ENCODE data around the gene TMEM231. TPM values are rescaled to one million over a fixed set of nuclear protein-coding genes. Genes with fewer than 3 reads are reported as not detected.

TMEM231 gene
- total and polyA plus RNA-seq, 9 of the 15 experiments (the other 6 are each of a cell fraction or from before 2014, with no cell fraction given), result 1.6 to 27.6 (median 9.1) TPM

DNA sequence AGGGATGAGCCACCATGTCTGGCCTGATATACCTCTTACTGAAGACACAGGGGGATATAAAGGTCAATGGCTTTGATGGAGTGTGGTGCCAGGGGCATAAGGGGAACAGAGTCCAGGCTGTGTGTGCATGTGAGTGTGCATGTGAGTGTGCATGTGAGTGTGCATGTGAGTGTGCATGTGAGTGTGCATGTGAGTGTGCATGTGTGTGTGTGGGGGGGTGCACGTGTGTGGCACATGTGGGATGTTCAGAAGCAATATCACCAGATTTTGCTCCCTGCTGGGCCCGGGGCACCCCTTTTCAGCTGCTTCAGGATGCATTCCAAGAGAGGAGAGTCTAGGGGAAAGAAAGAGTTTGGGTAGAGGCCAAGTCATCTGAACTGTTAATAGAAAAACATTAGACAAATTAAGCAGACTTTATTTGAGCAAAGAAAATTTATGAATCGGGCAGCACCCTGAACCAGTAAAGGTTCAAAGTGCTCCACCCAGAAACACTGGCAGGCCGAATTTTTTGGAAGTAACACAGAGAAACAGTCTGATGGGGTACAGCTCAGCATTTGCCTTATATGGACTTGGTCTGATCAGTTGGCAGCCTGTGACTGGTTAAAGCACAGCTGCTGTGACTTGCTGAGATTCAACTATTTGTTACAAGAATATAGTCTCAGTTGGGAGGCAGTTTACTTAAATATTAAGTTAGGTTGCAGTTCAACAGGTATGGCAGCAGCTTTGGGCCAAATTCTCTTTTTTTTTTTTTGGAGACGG, 29.8 kb downstream of the TMEM231 start:
- no peak for DNase-seq (ENCODE audit: extremely low read depth in 1 of 4, low spot score in 3 of 4)
- no TSS peak for BruUV-seq (replicated peaks)
- ChIA-PET CTCF (ENCODE audit: low intra/inter-chr PET ratio) (no interaction called here), POLR2A (interaction anchor here (0.6 kb wide), 2 partner anchors 9 to 63 kb away, joined by 3 read pairs; partner anchors contain the start of gene CHST5)
- H3K4me1 ChIP-seq (replicated peaks in 1 of 2; ENCODE audit: control insufficient read depth in 2 of 2, insufficient read depth in 2 of 2, low read length in 2 of 2), result peaks cover 0 to 13% of the 10 kb centered on the region in 2 experiments; a peak in 1 of 5 replicates
- peaks cover 24 to 42% of the 10 kb centered on the region in 2 experiments for H3K27me3 ChIP-seq (ENCODE audit: control insufficient read depth in 2 of 2, insufficient read depth in 2 of 2, low read length in 2 of 2)
- no peaks in the 10 kb centered on the region for H3K9me1 ChIP-seq (ENCODE audit: control insufficient read depth, insufficient read depth, low read length)
- in situ Hi-C loops (cut with MboI), result no loop called here
- WGBS (ENCODE audit: insufficient coverage, low coverage, missing lambda C conversion rate), result 9% methylated on average over 5 of the region's 5 CpGs
- H3K79me2 ChIP-seq (ENCODE audit: control insufficient read depth, insufficient read depth, low read length), result no peaks in the 10 kb centered on the region
- no peak for FAIRE-seq
- H3K4me2 ChIP-seq (ENCODE audit: insufficient read depth, low read length), result no peak overlapping the region
- no peak overlapping the region for H3K9ac ChIP-seq (ENCODE audit: insufficient read depth in 1 of 2, low read depth in 2 of 2, low read length in 2 of 2)
- TF ChIP-seq SREBF2 (CRISPR knock-in tag; IDR thresholded peaks at IDR 0.05), result no peak
- peak; percentile 23 for TF ChIP-seq ARHGAP35 (IDR thresholded peaks at IDR 0.05; ENCODE audit: partially characterized antibody)
- peak; percentile 58 to 61; a peak in 3 of 4 replicates for TF ChIP-seq TRIM24 (IDR thresholded peaks at IDR 0.05)
- peak in 1 of 2 experiments; percentile 90; a peak in 2 of 4 replicates for TF ChIP-seq SRF (CRISPR knock-in tag; IDR thresholded peaks at IDR 0.05)
- no peak for TF ChIP-seq LARP7 (IDR thresholded peaks at IDR 0.05)
- TF ChIP-seq, protein P1, sequence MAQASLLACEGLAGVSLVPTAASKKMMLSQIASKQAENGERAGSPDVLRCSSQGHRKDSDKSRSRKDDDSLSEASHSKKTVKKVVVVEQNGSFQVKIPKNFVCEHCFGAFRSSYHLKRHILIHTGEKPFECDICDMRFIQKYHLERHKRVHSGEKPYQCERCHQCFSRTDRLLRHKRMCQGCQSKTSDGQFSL (CRISPR knock-in tag; IDR thresholded peaks at IDR 0.05), result peak; percentile 82
- TF ChIP-seq, protein P1 (tag; IDR thresholded peaks at IDR 0.05), result no peak
- TF ChIP-seq PHF20 (IDR thresholded peaks at IDR 0.05; ENCODE audit: partially characterized antibody), result peak; percentile 59
- TF ChIP-seq MYNN (IDR thresholded peaks at IDR 0.05), result peak; percentile 58; the same call in 1 of the 2 replicates
- TF ChIP-seq MYNN (CRISPR knock-in tag; IDR thresholded peaks at IDR 0.05), result no peak
- no peak overlapping the region for H3K27ac ChIP-seq (ENCODE audit: extremely low read depth, low read depth, low read length)
- intact Hi-C loops (cut with micrococcal nuclease), result no loop called here
- H3K4me3 ChIP-seq, result no peak overlapping the region
- ATAC-seq, result no peak
- no peaks in the 10 kb centered on the region for H3K9me3 ChIP-seq (replicated peaks; ENCODE audit: control insufficient read depth, insufficient read depth, low read depth, low read length)
- no peaks in the 10 kb centered on the region for H4K20me1 ChIP-seq (replicated peaks; ENCODE audit: control insufficient read depth, insufficient read depth, low read length)
- H2AFZ ChIP-seq (ENCODE audit: low read depth, low read length), result no peak overlapping the region
- H3K36me3 ChIP-seq (ENCODE audit: control insufficient read depth, insufficient read depth, low read length), result no peaks in the 10 kb centered on the region
